IPS-18c (cell line): ENCODE results near the gene APIP.
"Not testable (repeated sequence)": the region's sequence is repeated elsewhere in the genome, so short reads cannot be mapped to it uniquely, and the experiment has no call there.

Source experiments
- H3K4me3 ChIP-seq: 2 replicates; pipeline ENCODE4 v1.7.0; 2013; ENCODE audit warnings: low read depth, mild to moderate bottlenecking, low read length, moderate library complexity; ENCODE audit not compliant: insufficient read depth
- H3K9me3 ChIP-seq: one replicate; pipeline ENCODE4 v1.6.1; 2013; ENCODE audit warnings: mild to moderate bottlenecking, low read length, moderate library complexity; ENCODE audit not compliant: control insufficient read depth, insufficient read depth

Gene APIP

DNA sequence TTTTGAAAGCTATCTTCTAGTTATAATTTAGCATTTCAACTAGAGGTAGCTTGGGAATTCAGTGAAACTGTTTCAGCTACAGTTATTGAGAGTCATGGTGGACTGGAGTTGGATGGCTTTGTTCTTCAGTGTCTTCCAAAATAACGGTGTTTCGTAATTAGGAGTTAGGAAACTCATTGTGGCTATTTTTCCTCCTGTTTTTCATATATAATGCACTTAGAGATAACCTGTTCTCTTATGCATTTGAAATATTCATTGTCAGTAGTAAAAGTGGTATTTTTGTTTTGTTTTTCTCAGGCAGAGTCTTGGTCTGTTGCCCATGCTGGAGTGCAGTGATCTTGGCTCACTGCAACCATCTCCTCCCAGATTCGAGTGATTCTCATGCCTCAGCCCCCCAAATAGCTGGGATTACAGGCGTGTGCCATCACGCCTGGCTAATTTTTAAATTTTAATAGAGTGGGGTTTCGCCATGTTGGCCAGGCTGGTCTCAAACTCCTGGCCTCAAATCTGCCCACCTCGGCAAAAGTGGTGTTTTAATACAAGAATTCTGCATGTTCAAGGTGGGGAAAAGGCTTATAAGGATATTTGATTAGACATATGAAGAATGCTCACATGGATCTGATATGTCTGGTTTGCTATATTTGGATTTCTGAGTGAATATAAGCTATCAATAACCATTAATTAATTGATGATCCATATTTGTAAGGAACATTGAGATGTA, 12.9 kb upstream of the APIP start:
- no peak overlapping the region for H3K4me3 ChIP-seq
- no peaks in the 10 kb centered on the region for H3K9me3 ChIP-seq

DNA sequence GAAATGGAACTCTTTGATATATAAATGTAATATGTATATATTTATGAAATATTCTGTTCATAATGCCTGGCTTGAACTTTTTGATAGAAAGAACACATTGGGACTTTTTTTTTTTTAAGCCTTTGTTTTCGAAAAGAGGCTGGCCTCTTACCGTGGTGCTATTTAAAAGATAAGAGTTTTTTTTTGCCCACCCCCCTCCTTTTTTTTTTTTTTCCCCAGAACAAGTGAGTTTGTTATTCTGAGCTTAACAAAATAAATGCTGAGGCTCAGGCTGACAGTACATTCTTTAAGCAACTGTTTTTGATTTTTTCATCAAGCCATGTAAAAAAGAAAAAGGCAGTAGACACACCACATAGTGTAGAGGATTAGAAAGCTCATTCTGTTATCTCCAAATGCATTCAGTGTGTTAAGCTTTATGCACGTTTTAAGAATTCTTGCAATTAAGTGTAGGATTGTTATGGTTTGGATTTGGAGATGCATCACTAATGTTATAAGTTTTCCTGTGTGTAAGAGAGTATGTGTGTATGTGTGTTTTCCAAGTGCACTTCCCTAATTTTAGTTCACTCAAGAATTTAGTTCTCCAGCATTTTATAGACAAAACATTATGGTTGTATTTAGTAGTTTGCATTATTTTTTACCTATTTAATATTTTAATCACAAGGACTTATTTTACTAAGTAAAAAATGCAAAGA, 12.2 kb upstream of the APIP start:
- no peak overlapping the region for H3K4me3 ChIP-seq
- no peaks in the 10 kb centered on the region for H3K9me3 ChIP-seq

DNA sequence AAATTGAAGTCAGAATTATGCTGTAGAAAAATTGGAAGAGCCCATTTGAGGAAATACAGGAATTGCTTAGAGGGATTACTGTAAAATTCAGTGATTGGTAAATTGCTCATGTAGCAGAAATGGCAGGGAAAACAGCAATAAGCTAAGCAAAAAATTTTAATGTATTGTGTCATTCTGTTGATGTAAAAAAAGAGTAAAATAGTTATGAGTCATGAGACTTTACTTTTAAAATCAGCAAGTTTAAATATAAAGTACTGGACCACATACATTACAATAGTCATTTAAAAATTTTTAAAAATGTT, 10.6 kb upstream of the APIP start:
- Histone ChIP-seq H3K4me3 (no peak overlapping the region), H3K9me3 (no peaks in the 10 kb centered on the region)

DNA sequence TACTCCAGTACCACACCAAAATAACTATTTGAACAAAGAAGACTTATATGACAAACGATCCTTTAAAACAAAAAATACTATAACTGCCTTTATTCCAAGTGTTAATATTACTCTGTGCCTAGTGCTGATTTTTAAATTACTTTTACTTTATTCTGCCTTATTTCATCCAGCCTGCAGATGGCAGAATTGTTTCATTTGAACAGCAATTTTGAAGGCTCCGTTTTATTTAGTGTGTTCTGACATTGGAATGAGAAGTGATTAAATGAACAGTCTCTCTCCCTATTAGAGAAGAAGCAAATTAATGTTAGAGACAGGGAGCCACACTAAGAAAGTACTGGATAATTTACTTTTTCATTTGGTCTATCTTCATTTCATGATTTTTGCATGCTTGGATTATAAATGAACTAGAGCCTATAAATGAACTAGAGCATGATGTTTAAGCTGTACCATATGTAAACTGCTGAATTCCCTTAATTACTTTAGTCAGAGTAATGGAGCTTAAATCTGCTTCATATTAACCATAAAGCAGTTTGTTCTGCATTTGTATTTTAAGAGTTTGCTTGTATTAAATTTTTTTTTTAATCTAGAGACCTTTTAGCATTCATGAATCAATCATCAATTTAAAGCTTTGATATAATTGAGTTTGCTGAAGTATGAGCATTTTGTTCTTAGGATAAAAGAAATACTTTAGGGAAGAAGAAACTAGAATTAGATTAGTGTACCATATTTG, 10.1 kb upstream of the APIP start:
- Histone ChIP-seq H3K4me3 (no peak overlapping the region), H3K9me3 (no peaks in the 10 kb centered on the region)

DNA sequence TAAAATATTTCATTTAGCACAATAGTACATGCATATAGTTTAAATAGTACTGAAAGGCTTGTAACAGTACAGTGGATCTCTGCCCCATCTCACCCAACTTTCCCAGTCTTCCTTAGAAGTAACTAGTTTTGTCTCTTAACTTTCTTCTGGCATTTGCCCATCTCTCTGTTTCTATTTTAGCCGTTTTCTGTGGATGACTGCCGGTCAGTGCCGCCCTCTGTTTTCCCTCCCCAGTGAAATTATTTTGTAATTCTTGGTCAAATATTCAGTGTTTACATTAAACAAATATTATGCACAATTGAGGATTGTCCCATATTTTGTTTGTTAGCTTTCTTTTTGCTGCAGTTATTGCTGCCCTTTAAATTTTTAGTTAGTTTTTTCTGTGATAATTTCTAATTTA, 8.5 kb upstream of the APIP start:
- Histone ChIP-seq H3K4me3 (no peak overlapping the region), H3K9me3 (no peaks in the 10 kb centered on the region)

DNA sequence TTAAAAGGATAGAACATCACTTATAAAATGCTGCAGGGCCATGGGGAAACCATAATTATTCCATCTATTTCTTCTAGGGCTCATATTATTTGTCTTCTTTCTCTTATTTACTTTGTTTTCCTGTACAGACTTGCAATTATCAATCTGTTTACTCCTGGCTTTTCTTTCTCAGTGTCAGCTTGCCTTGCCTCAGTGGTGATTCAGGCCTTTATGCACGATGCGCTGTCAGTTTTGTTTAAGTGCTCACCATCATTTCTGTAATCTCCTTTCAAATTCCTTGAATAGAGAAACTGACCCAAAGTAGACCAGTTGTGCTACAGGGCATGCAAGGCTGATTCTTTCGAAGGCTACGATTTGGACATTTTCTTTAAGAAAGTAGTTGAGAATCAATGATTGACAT, 5.0 kb upstream of the APIP start:
- no peak overlapping the region for H3K4me3 ChIP-seq
- H3K9me3 ChIP-seq = no peaks in the 10 kb centered on the region

DNA sequence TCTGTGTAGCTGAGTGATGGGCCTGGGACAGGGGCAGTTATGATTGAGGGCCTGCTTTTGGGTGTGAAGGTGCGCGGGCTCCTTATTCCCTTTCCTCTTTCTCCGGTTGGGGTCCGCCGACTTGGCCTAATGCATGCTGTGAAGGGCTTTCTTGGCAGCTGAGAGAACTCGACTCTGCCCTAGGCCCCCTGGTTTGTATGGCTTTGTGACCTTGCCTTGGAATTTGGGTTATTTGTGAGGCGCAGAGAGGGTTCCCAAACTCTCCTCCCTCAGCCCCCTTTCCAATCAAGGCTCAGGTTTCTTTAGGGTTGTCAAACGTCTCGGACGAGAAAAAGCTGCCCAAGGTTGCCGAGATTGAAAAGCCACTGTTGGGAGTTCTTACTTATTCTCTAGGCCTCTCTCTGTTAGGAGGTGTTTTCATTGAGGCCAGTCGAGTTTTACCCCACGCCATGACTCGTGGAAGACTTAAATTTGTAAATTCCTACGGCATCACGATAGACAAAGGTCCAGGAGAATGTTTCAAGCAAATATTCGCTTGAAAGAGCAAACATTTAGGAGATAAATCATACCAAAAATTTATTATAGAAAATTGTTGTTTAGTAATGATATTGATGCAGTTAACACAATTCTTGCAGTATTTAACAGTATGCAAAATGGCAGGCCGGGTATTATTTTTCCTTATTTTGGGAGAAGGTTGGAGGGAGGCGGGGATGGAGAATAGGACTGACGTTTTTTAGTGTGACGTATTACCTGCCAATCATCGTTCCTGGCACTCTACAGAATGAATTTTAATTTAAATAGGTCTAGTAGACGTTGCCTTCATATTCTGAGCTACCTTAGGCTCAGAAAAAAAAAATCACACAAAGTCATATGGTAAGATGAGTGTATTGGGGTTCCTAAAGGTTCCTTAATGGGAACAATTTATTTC, 928 bp upstream of the APIP start:
- Histone ChIP-seq H3K9me3 (no peaks in the 10 kb centered on the region), H3K4me3 (peak overlapping the region; percentile 97)

DNA sequence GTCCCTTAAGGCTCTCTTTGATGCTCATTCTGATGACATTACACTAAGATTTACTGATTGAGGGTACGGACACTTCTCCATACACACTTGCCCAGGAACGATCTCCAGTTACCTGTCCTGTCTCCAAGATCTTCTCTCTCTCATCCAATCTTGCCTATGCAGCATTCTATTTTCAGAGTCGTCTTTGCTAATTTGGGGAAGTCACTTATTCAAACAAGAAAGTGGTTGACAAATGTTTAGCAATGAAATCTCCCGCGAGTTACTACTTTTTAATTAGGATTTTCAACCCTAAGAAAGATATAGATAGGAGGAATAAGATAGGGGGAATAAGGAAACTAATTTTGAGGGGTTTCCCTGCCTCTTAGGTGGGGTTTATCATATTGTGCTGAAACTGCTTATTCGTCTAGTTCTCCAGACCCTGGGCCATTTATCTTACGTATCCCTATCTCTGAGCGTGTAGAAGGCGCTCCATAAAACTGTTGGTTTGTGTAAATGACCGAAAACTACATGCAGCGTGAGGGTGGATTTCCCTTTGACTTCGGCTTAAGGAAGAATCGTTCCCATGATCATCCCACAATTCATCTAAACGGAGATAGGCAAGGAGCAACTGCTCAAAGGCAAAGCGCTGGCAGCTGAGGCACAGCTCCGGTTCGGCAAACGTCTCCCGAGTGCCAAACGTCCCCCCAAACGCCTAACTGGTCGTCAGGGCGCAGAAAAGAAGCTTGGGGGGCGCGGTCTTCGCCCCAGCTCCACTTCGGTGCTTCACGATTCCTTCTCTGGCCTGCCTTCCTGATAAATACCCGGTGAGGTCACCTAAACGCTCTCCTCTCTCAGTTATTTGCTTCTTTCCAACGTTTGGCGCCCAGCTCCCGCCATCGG, 804 bp downstream of the APIP start:
- Histone ChIP-seq H3K4me3 (peak overlapping the region; percentile 90), H3K9me3 (no peaks in the 10 kb centered on the region)

DNA sequence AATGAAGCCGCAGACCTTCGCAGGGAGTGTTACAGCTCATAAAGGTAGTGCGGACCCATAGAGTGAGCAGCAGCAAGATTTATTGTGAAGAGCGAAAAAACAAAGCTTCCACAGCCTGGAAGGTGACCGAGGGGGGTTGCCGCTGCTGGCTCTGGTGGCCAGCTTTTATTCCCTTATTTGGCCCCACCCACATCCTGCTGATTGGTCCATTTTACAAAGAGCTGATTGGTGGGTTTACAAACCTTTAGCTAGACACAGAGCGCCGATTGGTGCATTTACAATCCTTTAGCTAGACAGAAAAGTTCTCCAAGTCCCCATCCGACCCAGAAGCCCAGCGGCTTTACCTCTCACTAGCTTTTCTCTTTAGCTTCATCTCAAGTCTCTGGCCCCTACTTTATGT, 2.6 kb downstream of the APIP start:
- not testable (repeated sequence) for H3K9me3 ChIP-seq, H3K4me3 ChIP-seq

DNA sequence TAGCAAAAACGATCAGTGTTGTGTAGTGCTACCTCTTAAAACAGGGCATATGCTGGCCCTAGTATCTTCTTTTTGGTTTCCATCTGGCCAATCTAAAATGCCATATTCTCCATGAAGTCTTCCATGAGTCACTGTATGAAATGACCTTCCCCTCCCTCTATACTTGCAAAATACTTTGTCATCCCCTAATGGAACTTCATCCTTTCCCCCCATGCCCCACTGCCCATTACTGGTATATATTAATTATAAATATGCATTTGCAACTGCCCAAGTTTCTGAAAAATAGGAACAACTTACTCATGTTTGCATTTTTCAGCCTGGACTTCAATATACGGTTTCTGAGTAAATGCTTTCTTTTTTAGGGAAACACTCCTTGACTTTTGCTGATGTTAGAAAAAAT, 4.5 kb downstream of the APIP start:
- Histone ChIP-seq H3K4me3 (no peak overlapping the region), H3K9me3 (no peaks in the 10 kb centered on the region)

DNA sequence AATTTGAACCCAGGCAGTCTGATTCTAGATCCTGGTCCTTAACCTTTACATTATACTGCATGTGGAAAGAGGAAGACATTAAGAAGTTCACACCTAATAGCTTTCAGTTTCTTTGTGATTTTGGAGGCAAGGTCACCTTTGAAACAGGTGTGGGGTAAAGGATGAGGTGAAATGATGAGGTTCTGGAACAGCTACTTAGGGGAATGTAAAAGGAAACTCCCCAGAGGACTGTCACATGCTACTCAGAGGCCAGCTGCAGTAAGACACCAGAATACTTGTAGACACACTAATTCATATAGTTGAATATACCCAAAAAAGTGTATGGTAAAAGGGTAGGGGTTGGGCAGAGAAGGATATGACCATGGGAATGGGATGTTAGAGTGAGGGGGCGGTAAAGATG, 5.4 kb downstream of the APIP start:
- Histone ChIP-seq H3K9me3 (no peaks in the 10 kb centered on the region), H3K4me3 (no peak overlapping the region)

DNA sequence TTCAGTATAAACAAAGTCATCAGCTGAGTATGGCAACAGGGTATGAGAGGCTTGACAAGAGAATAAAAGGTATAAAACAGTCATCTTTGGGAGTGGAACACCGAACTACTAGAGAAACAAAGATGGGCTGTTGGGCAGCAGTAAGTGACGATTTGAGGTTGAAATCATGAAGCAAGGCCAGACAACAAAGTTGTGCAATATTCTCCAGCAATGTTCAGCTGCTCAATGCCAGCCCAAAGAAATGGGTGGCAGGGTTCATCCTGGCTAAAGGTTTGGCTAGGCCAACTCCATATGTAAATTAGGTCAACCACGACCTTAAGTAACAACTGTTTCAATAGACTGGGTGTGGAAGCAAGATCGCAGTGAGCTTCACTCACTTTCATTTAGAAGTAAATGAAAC, 6.2 kb downstream of the APIP start:
- H3K4me3 ChIP-seq = no peak overlapping the region
- no peaks in the 10 kb centered on the region for H3K9me3 ChIP-seq

DNA sequence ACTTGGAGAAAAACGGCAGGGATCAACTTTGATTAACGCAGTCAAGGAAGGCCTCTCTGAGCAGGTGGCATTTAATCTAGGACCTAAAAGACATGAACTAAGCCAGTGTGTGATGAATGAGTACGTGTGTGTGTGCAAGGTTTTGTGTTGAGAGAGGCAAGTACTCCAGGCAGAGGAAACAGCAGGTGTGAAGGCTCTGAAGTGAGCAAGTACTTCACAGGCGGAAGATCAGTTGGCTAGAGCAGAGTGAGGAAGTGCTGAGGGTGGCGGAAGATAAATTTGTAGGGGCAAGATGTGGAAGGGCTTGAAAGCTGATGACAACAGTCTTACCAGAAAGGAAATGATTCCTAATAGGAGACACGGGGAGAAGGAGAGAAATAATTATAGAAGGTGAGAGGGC, 6.8 kb downstream of the APIP start:
- no peaks in the 10 kb centered on the region for H3K9me3 ChIP-seq
- no peak overlapping the region for H3K4me3 ChIP-seq

DNA sequence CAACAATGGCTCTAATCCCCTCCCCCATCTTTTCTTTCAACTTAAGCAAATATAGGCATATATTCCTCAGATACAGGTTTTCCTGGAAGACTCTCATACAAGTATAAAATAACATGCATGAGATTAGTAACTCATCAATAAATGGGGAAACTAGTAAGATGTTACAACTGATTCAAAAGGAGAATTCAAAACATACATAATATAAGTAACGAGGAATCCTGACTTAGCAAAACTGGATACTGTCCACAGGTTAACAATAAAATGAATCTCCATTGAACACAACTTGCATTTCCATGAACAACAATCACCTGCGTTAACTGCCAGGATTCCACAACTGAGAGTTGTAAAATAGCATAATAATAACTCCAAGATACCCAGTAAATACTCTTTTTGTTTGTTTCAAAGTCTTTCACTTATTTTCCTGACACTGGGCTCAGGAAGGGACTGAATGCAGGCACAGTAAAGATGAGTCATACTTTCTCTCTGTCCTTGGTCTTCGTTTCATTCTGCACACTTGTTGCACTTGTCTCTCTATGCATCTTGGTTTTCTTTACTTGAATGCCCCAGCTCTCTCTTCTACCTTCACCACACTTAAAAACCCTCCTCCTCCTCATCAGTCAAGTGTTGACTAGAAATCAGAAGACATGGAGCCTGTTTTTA, 8.1 kb downstream of the APIP start:
- no peak overlapping the region for H3K4me3 ChIP-seq
- H3K9me3 ChIP-seq = no peaks in the 10 kb centered on the region

DNA sequence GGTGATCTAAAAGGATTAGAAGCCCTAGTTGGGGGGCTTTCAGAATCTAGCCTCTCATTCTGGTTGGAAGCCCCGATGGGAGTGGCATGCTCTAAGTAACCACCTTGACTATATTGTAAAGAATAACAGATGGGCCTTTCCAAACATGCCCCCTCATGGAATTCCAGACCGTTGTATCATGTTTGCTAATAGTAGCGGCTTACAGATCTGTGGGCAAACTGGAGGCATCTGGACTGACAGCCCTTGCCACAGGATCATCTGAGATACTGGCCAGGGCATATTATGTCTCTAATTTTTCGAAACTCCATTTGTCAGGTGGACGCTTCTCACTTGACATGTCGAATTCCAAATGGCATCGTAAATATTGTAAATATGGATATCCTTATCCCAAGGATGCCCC, 10.5 kb downstream of the APIP start:
- Histone ChIP-seq H3K9me3 (peaks cover under 1% of the 10 kb centered on the region), H3K4me3 (no peak overlapping the region)

DNA sequence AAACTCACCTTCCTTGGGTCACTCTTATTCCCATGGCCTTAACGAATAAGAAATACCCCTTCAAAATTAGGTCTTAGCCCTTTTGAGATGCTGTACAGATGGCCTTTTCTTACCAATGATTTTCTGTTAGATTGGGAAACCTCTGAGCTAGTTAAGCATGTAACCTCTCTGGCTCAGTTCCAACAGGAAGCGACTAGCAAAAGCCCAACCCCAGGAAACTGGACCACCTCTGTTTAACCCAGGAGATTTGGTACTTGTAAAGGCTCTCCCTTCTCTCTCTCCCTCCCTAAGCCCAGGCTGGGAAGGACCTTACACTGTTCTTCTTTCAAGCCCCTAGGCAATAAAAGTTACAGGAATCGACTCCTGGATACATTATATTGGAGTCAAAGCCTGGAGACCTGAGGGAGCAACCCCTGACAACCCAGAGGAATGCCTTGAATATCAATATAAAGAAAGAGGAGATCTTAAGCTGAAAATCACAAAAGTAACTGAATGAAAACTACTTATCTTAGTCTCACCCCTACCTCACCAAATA, 11.7 kb downstream of the APIP start:
- Histone ChIP-seq H3K9me3 (peaks cover 11% of the 10 kb centered on the region), H3K4me3 (no peak overlapping the region)
